Effector CD4-positive, alpha-beta T cell (primary cell): ENCODE results near the gene ZNF408.

Experiments used
- DNase-seq: peaks from one replicate; pipeline ENCODE4 v3.0.0-alpha.2; 2020

ZNF408 gene

GRCh38 chr11:46676436-46677158 lies 24.2 kb upstream of the ZNF408 start:
- no peak for DNase-seq

- no peak for DNase-seq
Observed at GRCh38 chr11:46677169-46677568, 23.7 kb upstream of the ZNF408 start.

- no peak for DNase-seq
Observed at GRCh38 chr11:46677991-46678740, 22.7 kb upstream of the ZNF408 start.

GRCh38 chr11:46678741-46679130 lies 22.1 kb upstream of the ZNF408 start:
- no peak for DNase-seq

GRCh38 chr11:46679241-46680163 lies 21.3 kb upstream of the ZNF408 start:
- no peak for DNase-seq

- no peak for DNase-seq
Observed at GRCh38 chr11:46680164-46680760, 20.6 kb upstream of the ZNF408 start.

- DNase-seq: no peak
Observed at GRCh38 chr11:46680815-46681214, 20.0 kb upstream of the ZNF408 start.

- DNase-seq: no peak
Observed at GRCh38 chr11:46681814-46682213, 19.0 kb upstream of the ZNF408 start.

- DNase-seq: no peak
Observed at GRCh38 chr11:46682773-46683752, 17.8 kb upstream of the ZNF408 start.

- no peak for DNase-seq
Observed at GRCh38 chr11:46684367-46684766, 16.5 kb upstream of the ZNF408 start.

GRCh38 chr11:46686886-46687795 lies 13.7 kb upstream of the ZNF408 start:
- no peak for DNase-seq

GRCh38 chr11:46690702-46691101 lies 10.1 kb upstream of the ZNF408 start:
- DNase-seq: no peak

GRCh38 chr11:46692450-46692849 lies 8.4 kb upstream of the ZNF408 start:
- DNase-seq: no peak

- no peak for DNase-seq
Observed at GRCh38 chr11:46693597-46694012, 7.2 kb upstream of the ZNF408 start.

- DNase-seq: no peak
Observed at GRCh38 chr11:46694072-46694471, 6.8 kb upstream of the ZNF408 start.

GRCh38 chr11:46694607-46695006 lies 6.2 kb upstream of the ZNF408 start:
- no peak for DNase-seq

- no peak for DNase-seq
Observed at GRCh38 chr11:46695345-46696211, 5.3 kb upstream of the ZNF408 start.

GRCh38 chr11:46696212-46696558 lies 4.6 kb upstream of the ZNF408 start:
- DNase-seq: no peak

GRCh38 chr11:46697303-46697702 lies 3.5 kb upstream of the ZNF408 start:
- DNase-seq: no peak

GRCh38 chr11:46697723-46698122 lies 3.1 kb upstream of the ZNF408 start:
- no peak for DNase-seq
